NCI-H446 (cell line): ENCODE data around the gene DDX5.

Source experiments
- DNase-seq, 2 experiments: peaks; one replicate each; lab custom pipeline; 2025; lab: John Stamatoyannopoulos, UW

The DDX5 gene

GRCh38 chr17:64506201-64506575, at the start of gene DDX5:
TSS of gene DDX5 (minus strand) at chr17:64506289. CDS start at chr17:64506119, 170 bp downstream.
- DNase-seq = peak; percentile 98

- DNase-seq = no peak
Measured at GRCh38 chr17:64555281-64555680, 49.2 kb upstream of the DDX5 start.

GRCh38 chr17:64554028-64554637, 48.0 kb upstream of the DDX5 start:
- no peak for DNase-seq

GRCh38 chr17:64551461-64551860, 45.4 kb upstream of the DDX5 start:
- DNase-seq = no peak

- no peak for DNase-seq
Measured at GRCh38 chr17:64547319-64547718, 41.2 kb upstream of the DDX5 start.

DNA sequence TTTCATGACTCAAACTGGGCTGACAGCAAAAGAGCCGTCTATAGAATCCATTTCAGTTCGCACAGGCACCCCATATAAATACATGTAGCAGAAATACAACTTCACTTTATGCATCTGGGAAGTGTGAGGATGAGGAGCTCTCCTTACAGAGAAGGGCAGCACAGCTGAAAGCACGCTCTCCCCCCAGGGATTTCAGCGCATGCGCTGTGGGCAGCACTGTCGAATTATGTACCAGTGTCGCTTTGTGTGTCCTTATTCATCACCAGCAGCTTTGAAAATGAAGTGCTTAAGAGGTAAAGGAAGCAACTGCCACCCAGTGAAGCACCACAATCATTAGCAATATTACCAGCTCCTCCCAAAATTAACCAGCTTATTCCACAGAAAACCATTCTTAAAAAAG, 40.6 kb upstream of the DDX5 start:
- DNase-seq = no peak

DNA sequence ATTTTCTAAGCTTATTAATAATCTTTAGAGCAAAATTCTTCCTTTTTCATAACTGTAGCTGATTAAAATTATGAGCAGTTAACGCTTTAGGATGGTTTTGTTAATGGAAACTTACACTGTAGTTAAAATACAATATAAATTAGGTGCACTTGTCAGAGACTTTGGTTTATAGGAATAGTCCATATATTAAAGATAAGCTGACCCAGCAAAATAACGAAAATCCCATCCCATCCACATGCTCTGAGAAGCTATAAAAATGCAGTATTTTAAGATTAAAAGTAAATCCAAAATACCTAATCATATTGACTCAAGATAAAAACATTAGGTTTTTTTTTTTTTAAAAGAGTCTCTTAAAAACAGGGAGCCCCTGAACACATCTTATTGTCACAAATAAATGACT, 38.7 kb upstream of the DDX5 start:
- DNase-seq = no peak

- no peak for DNase-seq
Measured at GRCh38 chr17:64540118-64540776, 34.2 kb upstream of the DDX5 start.

GRCh38 chr17:64538508-64539130, 32.5 kb upstream of the DDX5 start:
- no peak for DNase-seq

GRCh38 chr17:64537488-64537887, 31.4 kb upstream of the DDX5 start:
- no peak for DNase-seq

GRCh38 chr17:64536913-64537312, 30.8 kb upstream of the DDX5 start:
- DNase-seq = no peak

DNA sequence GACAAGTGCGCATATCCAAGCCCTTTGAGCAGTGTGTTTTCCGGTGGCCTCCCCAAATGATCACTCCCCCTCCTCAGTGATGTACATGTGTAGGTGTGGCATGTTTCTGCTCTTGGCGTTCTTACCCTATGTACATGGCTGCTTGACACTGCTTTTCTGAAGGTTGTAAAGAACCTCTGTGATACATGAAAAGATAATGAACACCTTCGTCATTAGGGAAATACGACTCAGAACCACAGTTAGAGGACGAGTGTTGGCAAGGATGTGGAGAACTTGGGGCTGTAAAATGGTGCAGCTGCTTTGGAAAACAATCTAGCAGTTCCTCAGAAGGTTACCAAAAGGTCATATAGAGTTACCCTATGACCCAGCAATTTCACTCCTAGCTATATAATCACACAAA, 29.3 kb upstream of the DDX5 start:
- DNase-seq = no peak

- DNase-seq = no peak
Measured at GRCh38 chr17:64534187-64534586, 28.1 kb upstream of the DDX5 start.

- no peak for DNase-seq
Measured at GRCh38 chr17:64533784-64534183, 27.7 kb upstream of the DDX5 start.

GRCh38 chr17:64532409-64532808, 26.3 kb upstream of the DDX5 start:
- DNase-seq = no peak

- DNase-seq = no peak
Measured at GRCh38 chr17:64531955-64532371, 25.9 kb upstream of the DDX5 start.

DNA sequence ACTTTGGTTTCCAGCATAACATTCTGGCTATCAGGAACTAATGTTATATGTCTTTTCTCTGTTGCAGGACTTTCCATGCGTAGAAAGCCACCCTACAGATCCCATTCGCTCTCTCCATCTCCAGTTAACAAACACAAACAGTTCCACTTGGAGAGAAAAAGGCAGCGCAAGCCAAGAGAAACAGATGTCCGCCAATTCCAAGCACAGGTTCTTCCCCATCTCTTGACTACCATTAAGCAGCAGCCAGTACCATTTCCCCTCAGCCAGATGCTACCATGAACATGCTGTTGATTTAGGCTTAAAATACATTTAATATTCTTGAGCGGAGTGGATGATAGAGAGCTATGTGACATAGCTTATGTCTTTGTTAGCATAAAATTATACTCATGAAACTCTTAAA, 23.1 kb upstream of the DDX5 start:
- no peak for DNase-seq

DNA sequence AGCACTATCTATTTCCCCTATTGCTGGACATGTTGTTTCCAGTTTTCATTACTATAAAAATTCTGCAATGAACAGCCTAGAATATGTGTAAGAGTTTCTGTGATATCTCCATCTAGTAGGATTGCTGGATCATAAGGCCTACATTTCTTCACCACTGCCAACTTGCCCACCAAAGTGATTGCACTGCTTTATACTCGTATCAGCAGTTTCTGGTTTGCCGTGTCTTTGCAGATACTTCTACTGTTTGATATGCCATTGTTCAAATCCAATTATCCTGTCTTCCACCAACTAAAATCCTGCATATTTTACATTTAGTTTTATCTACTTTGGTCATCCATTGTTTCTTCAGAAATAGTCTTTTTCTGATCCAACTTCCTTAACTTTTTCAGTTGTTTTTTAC, 21.8 kb upstream of the DDX5 start:
- no peak for DNase-seq

GRCh38 chr17:64520359-64520758, 14.3 kb upstream of the DDX5 start:
- DNase-seq = no peak

GRCh38 chr17:64519601-64520000, 13.5 kb upstream of the DDX5 start:
- DNase-seq = no peak

GRCh38 chr17:64515829-64516228, 9.7 kb upstream of the DDX5 start:
- DNase-seq = no peak

- DNase-seq = no peak
Measured at GRCh38 chr17:64515419-64515818, 9.3 kb upstream of the DDX5 start.

- DNase-seq = no peak
Measured at GRCh38 chr17:64509179-64509578, 3.1 kb upstream of the DDX5 start.

DNA sequence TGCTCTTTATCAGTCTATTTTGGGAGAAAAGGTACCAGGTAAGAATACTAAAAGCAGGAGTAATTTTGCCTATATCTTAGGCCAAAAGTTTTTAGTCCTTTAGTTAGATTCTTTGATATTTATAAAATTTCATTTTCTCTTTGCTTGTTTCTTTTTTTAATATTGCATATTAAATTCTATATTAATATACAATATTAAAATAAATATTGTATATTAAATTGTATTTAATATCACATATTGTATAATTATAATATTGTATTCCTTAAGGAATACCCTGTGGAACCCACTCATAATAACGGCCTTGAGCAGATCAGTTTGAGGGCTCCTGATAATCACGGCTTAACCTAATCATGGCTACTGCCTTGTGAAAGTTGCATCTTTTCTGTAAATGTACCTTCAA, 2.6 kb upstream of the DDX5 start:
- no peak for DNase-seq
